ENCODE data around the gene GORASP1. TPM values are rescaled to one million over a fixed set of nuclear protein-coding genes. Genes with fewer than 3 reads are reported as not detected.
A peak's percentile ranks its signal among the peaks of the same experiment; 100 is the strongest.

The GORASP1 gene
- polyA plus RNA-seq, 3 donors, result 23.2 to 105 (median 31.2) TPM

DNA sequence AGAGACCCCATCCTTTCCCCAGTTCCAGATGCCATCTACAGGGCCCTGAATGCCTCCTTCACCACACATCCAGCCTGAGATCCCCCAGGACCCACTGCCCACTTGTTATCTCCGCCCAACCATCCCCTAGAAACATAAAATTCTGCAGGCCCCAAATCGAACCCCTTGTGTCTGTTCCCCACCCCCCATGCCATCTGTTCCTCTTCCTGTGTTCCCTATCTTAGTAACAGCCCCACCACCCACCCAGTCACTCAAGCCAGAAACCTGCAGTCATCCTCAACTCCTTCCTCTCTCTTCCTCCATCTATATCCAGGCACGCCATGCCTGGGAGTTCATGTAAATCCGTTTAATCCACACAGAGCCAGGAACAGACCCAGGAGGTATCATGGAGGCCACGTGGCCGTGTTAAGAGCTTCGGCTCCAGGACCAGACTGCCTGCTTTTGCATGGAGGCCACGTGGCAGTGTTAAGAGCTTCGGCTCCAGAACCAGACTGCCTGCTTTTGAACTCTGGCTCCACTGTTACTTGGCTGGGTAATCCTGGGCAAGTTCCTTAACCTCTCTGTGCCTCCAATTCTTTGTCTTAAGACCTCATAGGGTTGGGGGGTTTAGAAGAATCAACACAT is 41.1 kb upstream of the GORASP1 start:
- Mint-ChIP-seq H3K36me3 (peaks cover 81 to 82% of the 10 kb centered on the region in 2 donors), H3K27ac (peak overlapping the region; percentile 94 to 99 (median 96)), H3K4me3 (peak overlapping the region; percentile 98 to 100), H3K4me1 (peaks cover 69% of the 10 kb centered on the region), H3K9me3 (peaks cover 0 to 6% (median 1%) of the 10 kb centered on the region in 7 donors), H3K27me3 (ENCODE audit: low read depth in 3 of 3) (peaks cover 0 to 5% (median 3%) of the 10 kb centered on the region in 3 donors)
- TF ChIP-seq, protein P1, sequence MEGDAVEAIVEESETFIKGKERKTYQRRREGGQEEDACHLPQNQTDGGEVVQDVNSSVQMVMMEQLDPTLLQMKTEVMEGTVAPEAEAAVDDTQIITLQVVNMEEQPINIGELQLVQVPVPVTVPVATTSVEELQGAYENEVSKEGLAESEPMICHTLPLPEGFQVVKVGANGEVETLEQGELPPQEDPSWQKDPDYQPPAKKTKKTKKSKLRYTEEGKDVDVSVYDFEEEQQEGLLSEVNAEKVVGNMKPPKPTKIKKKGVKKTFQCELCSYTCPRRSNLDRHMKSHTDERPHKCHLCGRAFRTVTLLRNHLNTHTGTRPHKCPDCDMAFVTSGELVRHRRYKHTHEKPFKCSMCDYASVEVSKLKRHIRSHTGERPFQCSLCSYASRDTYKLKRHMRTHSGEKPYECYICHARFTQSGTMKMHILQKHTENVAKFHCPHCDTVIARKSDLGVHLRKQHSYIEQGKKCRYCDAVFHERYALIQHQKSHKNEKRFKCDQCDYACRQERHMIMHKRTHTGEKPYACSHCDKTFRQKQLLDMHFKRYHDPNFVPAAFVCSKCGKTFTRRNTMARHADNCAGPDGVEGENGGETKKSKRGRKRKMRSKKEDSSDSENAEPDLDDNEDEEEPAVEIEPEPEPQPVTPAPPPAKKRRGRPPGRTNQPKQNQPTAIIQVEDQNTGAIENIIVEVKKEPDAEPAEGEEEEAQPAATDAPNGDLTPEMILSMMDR (IDR thresholded peaks at IDR 0.05), result no peak
- H3K27ac ChIP-seq (ENCODE audit: low read depth in 1 of 2, low read length in 2 of 2), result peak overlapping the region; percentile 93 to 97
- peak overlapping the region; percentile 68 for H3K9ac ChIP-seq (ENCODE audit: insufficient read depth, low read length, poor library complexity, severe bottlenecking)
- 10% methylated on average over 6 of the region's 9 CpGs for WGBS (ENCODE audit: insufficient coverage)
- H3K4me1 ChIP-seq (ENCODE audit: control insufficient read depth in 1 of 2, insufficient read depth in 2 of 2, low read length in 2 of 2), result peaks cover 69 to 71% of the 10 kb centered on the region in 2 donors
- DNase-seq, result peak in 2 of 3 donors; percentile 69 to 72
- H3K9me3 ChIP-seq (replicated peaks in 1 of 2; ENCODE audit: control insufficient read depth in 1 of 2, insufficient read depth in 1 of 2, low read length in 2 of 2), result no peaks in the 10 kb centered on the region
- peak overlapping the region in 2 of 3 experiments; percentile 20 to 83 for H3K4me3 ChIP-seq (replicated peaks in 1 of 3; ENCODE audit: low read depth in 2 of 3, low read length in 3 of 3)
- intact Hi-C loops (cut with micrococcal nuclease), result loop anchor here in 1 of 2 donors (5.0 kb wide), 1 partner anchor 34 kb away; no protein-coding TSS in a partner anchor
- peak overlapping the region; percentile 98 for H3K4me2 ChIP-seq (replicated peaks; ENCODE audit: extremely low read depth, low read length, poor library complexity, severe bottlenecking)
- H4K20me1 ChIP-seq (ENCODE audit: insufficient read depth, low read length), result peaks cover 97% of the 10 kb centered on the region
- peaks cover 71% of the 10 kb centered on the region for H3K79me2 ChIP-seq (ENCODE audit: insufficient read depth, low read length)
- H2AFZ ChIP-seq (ENCODE audit: insufficient read depth, low read depth, low read length, poor library complexity, severe bottlenecking), result no peak overlapping the region
- H3K36me3 ChIP-seq (replicated peaks in 1 of 2; ENCODE audit: control insufficient read depth in 1 of 2, insufficient read depth in 2 of 2, low read length in 2 of 2), result peaks cover 27 to 38% of the 10 kb centered on the region in 2 donors
- no peaks in the 10 kb centered on the region for H3K27me3 ChIP-seq (ENCODE audit: control insufficient read depth in 2 of 2, insufficient read depth in 2 of 2, low read length in 2 of 2)

GRCh38 chr3:39147711-39148434 is 40.4 kb upstream of the GORASP1 start:
- H3K4me1 Mint-ChIP-seq, result peaks cover 74% of the 10 kb centered on the region
- Histone ChIP-seq H3K4me2 (replicated peaks; ENCODE audit: extremely low read depth, low read length, poor library complexity, severe bottlenecking) (peak overlapping the region; percentile 98), H3K79me2 (ENCODE audit: insufficient read depth, low read length) (peaks cover 71% of the 10 kb centered on the region), H3K27me3 (ENCODE audit: control insufficient read depth in 2 of 2, insufficient read depth in 2 of 2, low read length in 2 of 2) (no peaks in the 10 kb centered on the region), H3K4me3 (replicated peaks in 1 of 3; ENCODE audit: low read depth in 2 of 3, low read length in 3 of 3) (peak overlapping the region; percentile 4 to 83 (median 20)), H3K4me1 (ENCODE audit: control insufficient read depth in 1 of 2, insufficient read depth in 2 of 2, low read length in 2 of 2) (peaks cover 69 to 77% of the 10 kb centered on the region in 2 donors), H3K9me3 (replicated peaks in 1 of 2; ENCODE audit: control insufficient read depth in 1 of 2, insufficient read depth in 1 of 2, low read length in 2 of 2) (no peaks in the 10 kb centered on the region), H2AFZ (ENCODE audit: insufficient read depth, low read depth, low read length, poor library complexity, severe bottlenecking) (no peak overlapping the region), H3K36me3 (replicated peaks in 1 of 2; ENCODE audit: control insufficient read depth in 1 of 2, insufficient read depth in 2 of 2, low read length in 2 of 2) (peaks cover 33 to 44% of the 10 kb centered on the region in 2 donors), H3K27ac (ENCODE audit: low read depth in 1 of 2, low read length in 2 of 2) (peak overlapping the region; percentile 93 to 97), H4K20me1 (ENCODE audit: insufficient read depth, low read length) (peaks cover 99% of the 10 kb centered on the region), H3K9ac (ENCODE audit: insufficient read depth, low read length, poor library complexity, severe bottlenecking) (peak overlapping the region; percentile 68)
- peak overlapping the region; percentile 94 to 99 (median 96) for H3K27ac Mint-ChIP-seq
- peaks cover 0 to 5% (median 3%) of the 10 kb centered on the region in 3 donors for H3K27me3 Mint-ChIP-seq (ENCODE audit: low read depth in 3 of 3)
- intact Hi-C loops (cut with micrococcal nuclease), result loop anchor here in 1 of 2 donors (2.0 to 5.0 kb wide), 2 partner anchors 34 to 41 kb away; partner anchors contain the start of genes GORASP1 and TTC21A
- H3K36me3 Mint-ChIP-seq, result peaks cover 88 to 89% of the 10 kb centered on the region in 2 donors
- TF ChIP-seq, protein P1 (IDR thresholded peaks at IDR 0.05), result no peak
- peak in 2 of 3 donors; percentile 61 to 65 for DNase-seq
- peak overlapping the region; percentile 98 to 100 for H3K4me3 Mint-ChIP-seq
- WGBS (ENCODE audit: insufficient coverage), result 4% methylated on average over 4 of the region's 9 CpGs
- H3K9me3 Mint-ChIP-seq, result peaks cover 0 to 6% (median 1%) of the 10 kb centered on the region in 7 donors

Data from CD14-positive monocyte (primary cell).